ENCODE results near the gene TBC1D5.
"Not testable (repeated sequence)": the region's sequence is repeated elsewhere in the genome, so short reads cannot be mapped to it uniquely, and the experiment has no call there.

Gene TBC1D5

GRCh38 chr3:17632401-17633100, 109.9 kb downstream of the TBC1D5 start:
- H3K4me3 ChIP-seq (ENCODE audit: low read depth, low read length), result no peak overlapping the region
- TF ChIP-seq, protein P1, sequence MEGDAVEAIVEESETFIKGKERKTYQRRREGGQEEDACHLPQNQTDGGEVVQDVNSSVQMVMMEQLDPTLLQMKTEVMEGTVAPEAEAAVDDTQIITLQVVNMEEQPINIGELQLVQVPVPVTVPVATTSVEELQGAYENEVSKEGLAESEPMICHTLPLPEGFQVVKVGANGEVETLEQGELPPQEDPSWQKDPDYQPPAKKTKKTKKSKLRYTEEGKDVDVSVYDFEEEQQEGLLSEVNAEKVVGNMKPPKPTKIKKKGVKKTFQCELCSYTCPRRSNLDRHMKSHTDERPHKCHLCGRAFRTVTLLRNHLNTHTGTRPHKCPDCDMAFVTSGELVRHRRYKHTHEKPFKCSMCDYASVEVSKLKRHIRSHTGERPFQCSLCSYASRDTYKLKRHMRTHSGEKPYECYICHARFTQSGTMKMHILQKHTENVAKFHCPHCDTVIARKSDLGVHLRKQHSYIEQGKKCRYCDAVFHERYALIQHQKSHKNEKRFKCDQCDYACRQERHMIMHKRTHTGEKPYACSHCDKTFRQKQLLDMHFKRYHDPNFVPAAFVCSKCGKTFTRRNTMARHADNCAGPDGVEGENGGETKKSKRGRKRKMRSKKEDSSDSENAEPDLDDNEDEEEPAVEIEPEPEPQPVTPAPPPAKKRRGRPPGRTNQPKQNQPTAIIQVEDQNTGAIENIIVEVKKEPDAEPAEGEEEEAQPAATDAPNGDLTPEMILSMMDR (IDR thresholded peaks at IDR 0.05; ENCODE audit: low read depth, low read length, missing control alignments), result no peak
- no peak for DNase-seq (ENCODE audit: low read depth)

DNA sequence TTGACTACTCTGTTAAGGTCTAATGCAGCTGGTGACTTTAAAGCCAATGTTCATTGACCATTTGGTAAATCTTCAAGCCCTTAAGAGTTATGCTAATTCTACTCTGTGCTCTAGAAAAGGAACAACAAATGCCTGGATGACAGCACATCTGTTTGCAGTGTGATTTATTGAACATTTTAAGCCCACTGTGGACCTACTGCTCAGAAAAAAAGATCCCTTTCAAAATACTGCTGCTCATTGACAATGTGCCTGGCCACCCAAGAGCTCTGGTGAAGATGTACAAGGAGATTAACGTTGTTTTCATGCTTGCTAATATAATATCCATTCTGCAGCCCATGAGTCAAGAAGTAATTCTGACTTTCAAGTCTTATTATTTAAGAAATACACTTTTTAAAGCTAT, 110.8 kb downstream of the TBC1D5 start:
- TF ChIP-seq, protein P1 (IDR thresholded peaks at IDR 0.05; ENCODE audit: low read depth, low read length, missing control alignments), result no peak
- DNase-seq (ENCODE audit: low read depth), result no peak
- no peak overlapping the region for H3K4me3 ChIP-seq (ENCODE audit: low read depth, low read length)

- no peak for DNase-seq (ENCODE audit: low read depth)
- TF ChIP-seq, protein P1 (IDR thresholded peaks at IDR 0.05; ENCODE audit: low read depth, low read length, missing control alignments), result no peak
- no peak overlapping the region for H3K4me3 ChIP-seq (ENCODE audit: low read depth, low read length)
These were observed 113.0 kb downstream of the TBC1D5 start for GRCh38 chr3:17629400-17629799.

DNA sequence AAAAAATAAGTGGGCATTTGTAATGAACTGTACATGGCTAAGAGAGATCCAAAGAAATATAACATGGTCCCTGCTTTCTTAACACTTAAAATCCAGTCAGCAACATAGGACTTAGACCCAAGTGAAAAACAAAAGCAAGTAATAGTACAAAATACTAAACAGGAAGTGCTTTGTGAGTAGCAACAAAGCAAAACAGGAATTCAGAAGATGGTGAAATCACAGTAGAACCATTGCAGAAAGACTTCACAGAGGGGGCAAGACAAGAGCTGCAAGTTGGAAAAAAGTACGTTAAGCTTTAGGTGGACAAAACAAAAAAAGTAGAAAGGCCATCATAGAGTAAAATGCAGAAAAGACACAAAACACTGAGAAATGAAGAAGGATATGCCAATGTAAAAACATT, 116.0 kb downstream of the TBC1D5 start:
- TF ChIP-seq, protein P1 (IDR thresholded peaks at IDR 0.05; ENCODE audit: low read depth, low read length, missing control alignments), result no peak
- no peak for DNase-seq (ENCODE audit: low read depth)
- no peak overlapping the region for H3K4me3 ChIP-seq (ENCODE audit: low read depth, low read length)

DNA sequence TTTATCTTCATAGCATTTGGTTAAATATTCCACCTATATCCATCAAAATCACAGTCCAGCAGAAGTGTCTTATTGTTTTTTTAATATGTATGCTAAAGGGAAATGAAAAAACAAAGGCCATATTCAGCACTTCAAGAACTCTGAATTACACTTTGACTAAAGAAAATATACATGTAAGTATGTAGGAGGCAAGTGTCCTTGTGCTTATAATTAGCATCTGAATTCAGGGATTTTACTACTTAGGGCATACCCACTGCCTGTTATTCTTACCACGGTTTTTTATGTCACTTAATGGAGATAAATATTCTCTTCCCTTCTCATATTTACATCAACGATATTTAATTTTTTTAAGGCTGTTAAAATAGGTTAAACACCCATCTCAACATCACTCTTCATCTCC, 117.3 kb downstream of the TBC1D5 start:
- DNase-seq (ENCODE audit: low read depth), result no peak
- TF ChIP-seq, protein P1 (IDR thresholded peaks at IDR 0.05; ENCODE audit: low read depth, low read length, missing control alignments), result no peak
- no peak overlapping the region for H3K4me3 ChIP-seq (ENCODE audit: low read depth, low read length)

DNA sequence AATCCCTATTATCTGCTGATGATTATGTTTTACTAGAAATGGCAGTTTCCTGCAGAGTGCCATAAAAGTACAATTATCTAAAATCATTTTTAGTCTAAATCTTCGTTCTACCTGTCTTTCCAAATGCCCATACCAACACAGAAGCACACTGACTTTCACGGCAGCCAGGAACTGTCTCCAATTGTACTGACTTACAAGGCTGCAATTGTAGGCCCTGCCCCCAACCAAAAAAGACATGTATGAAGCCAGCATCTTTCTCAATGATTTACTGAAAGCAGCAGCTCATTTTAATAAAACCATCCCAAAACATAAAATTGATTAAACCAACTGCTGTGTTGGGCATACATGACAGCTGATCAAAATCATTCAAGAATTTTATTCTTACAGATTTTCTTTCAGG, 119.0 kb downstream of the TBC1D5 start:
- DNase-seq (ENCODE audit: low read depth), result no peak
- H3K4me3 ChIP-seq (ENCODE audit: low read depth, low read length), result no peak overlapping the region
- TF ChIP-seq, protein P1 (IDR thresholded peaks at IDR 0.05; ENCODE audit: low read depth, low read length, missing control alignments), result no peak

GRCh38 chr3:17619968-17620367, 122.5 kb downstream of the TBC1D5 start:
- TF ChIP-seq, protein P1 (IDR thresholded peaks at IDR 0.05; ENCODE audit: low read depth, low read length, missing control alignments), result no peak
- H3K4me3 ChIP-seq (ENCODE audit: low read depth, low read length), result no peak overlapping the region
- DNase-seq (ENCODE audit: low read depth), result no peak

GRCh38 chr3:17613017-17613416, 129.4 kb downstream of the TBC1D5 start:
- H3K4me3 ChIP-seq (ENCODE audit: low read depth, low read length); DNase-seq (ENCODE audit: low read depth): not testable (repeated sequence)

Data from GM12864 (cell line).